SK-N-SH (cell line): Measurements from ENCODE around the gene CAPG. TPM values are rescaled to one million over a fixed set of nuclear protein-coding genes. Genes with fewer than 3 reads are reported as not detected.

ENCODE experiments used
- CTCF ChIA-PET: fragments of 300-600, 350-600 bp; formaldehyde crosslinking; extraction: SDS; loops from one replicate; lab custom pipeline; 2021; lab: Yijun Ruan, JAX
- POLR2A ChIA-PET: fragments of 350-600 bp; sonication (Branson Sonifier 250); formaldehyde crosslinking; extraction: SDS; loops from one replicate; lab custom pipeline; 2020; ENCODE audit warnings: antibody characterized with exemption, inconsistent platforms; lab: Yijun Ruan, JAX
- DNase-seq: peaks from one replicate; pipeline ENCODE4 v3.0.0; 2012
- H2AFZ ChIP-seq: fragments of 200-600 bp; sonication (generic); 2 replicates; pipeline ENCODE4 v1.8.1; 2016; ENCODE audit warnings: antibody characterized with exemption, mild to moderate bottlenecking, low read depth
- H3F3A ChIP-seq: fragments of 200-600 bp; sonication (generic); replicated peaks from 2 replicates; pipeline ENCODE3; 2016; ENCODE audit warnings: antibody characterized with exemption, mild to moderate bottlenecking; ENCODE audit not compliant: insufficient read depth
- H3K27ac ChIP-seq, 2 experiments: fragments of 200-500 bp in 1 of 2; fragments of 200-600 bp in 1 of 2; sonication (Bioruptor generic) in 1 of 2; sonication (generic), shearing (Covaris generic) in 1 of 2; 2 replicates each; pipeline versions ENCODE4 v1.5.1 to v1.6.1; 2014 to 2016; ENCODE audit warnings: low read depth in 2 of 2, inconsistent platforms in 1 of 2, low read length in 1 of 2, mild to moderate bottlenecking in 1 of 2, mixed read lengths in 1 of 2
- H3K27me3 ChIP-seq: fragments of 200-600 bp; sonication (generic), shearing (Covaris generic); 2 replicates; pipeline ENCODE4 v1.6.1; 2016; ENCODE audit warnings: mixed run types; ENCODE audit not compliant: insufficient read depth
- H3K36me3 ChIP-seq, 2 experiments: fragments of 200-500 bp in 1 of 2; fragments of 200-600 bp in 1 of 2; sonication (Bioruptor generic) in 1 of 2; sonication (generic) in 1 of 2; replicated peaks in 1 of 2; 2 replicates each; pipeline versions ENCODE3 to v1.5.1; 2014 to 2016; ENCODE audit warnings: low read length in 1 of 2, mild to moderate bottlenecking in 1 of 2; ENCODE audit not compliant: insufficient read depth in 2 of 2, control insufficient read depth in 1 of 2
- H3K4me1 ChIP-seq, 2 experiments: fragments of 200-500 bp in 1 of 2; fragments of 200-600 bp in 1 of 2; sonication (Bioruptor generic) in 1 of 2; sonication (generic), shearing (Covaris generic) in 1 of 2; 2 replicates each; pipeline versions ENCODE4 v1.5.1 to v1.6.1; 2014 to 2016; ENCODE audit warnings: low read depth in 1 of 2, low read length in 1 of 2, mixed run types in 1 of 2; ENCODE audit not compliant: insufficient read depth in 2 of 2, control insufficient read depth in 1 of 2
- H3K4me2 ChIP-seq: fragments of 200-600 bp; sonication (generic), shearing (Covaris generic); 2 replicates; pipeline ENCODE4 v1.6.1; 2017; ENCODE audit warnings: mixed run types
- H3K4me3 ChIP-seq, 2 experiments: fragments of 200-500 bp in 1 of 2; fragments of 200-600 bp in 1 of 2; sonication (Bioruptor generic) in 1 of 2; sonication (generic), shearing (Covaris generic) in 1 of 2; 2 replicates each; pipeline versions ENCODE4 v1.5.1 to v1.8.1; 2014 to 2016; ENCODE audit warnings: low read depth in 2 of 2, inconsistent platforms in 1 of 2, low read length in 1 of 2, mild to moderate bottlenecking in 1 of 2, mixed read lengths in 1 of 2, moderate library complexity in 1 of 2
- H3K79me2 ChIP-seq: fragments of 200-600 bp; sonication (generic); 2 replicates; pipeline ENCODE4 v1.8.1; 2017; ENCODE audit warnings: mild to moderate bottlenecking; ENCODE audit not compliant: insufficient read depth
- H3K9ac ChIP-seq: fragments of 200-600 bp; sonication (generic); 2 replicates; pipeline ENCODE4 v1.6.1; 2017; ENCODE audit warnings: mixed run types
- H3K9me2 ChIP-seq: fragments of 200-600 bp; sonication (generic); 2 replicates; pipeline ENCODE4 v1.6.1; 2017; ENCODE audit warnings: mixed run types
- H3K9me3 ChIP-seq: fragments of 200-600 bp; sonication (generic); 2 replicates; pipeline ENCODE4 v1.6.1; 2017; ENCODE audit warnings: mixed run types, mild to moderate bottlenecking, moderate library complexity
- H4K20me1 ChIP-seq: fragments of 200-600 bp; sonication (generic); 2 replicates; pipeline ENCODE4 v1.6.1; 2017; ENCODE audit warnings: mild to moderate bottlenecking, mixed run types; ENCODE audit not compliant: insufficient read depth
- CHD2 ChIP-seq: fragments of 150-350 bp; IDR thresholded peaks from 2 replicates; pipeline ENCODE4 v1.6.1; 2018; ENCODE audit warnings: low read length; ENCODE audit not compliant: partially characterized antibody
- ELF1 ChIP-seq: IDR thresholded peaks from 2 replicates; pipeline ENCODE4 v1.4.0; 2012
- GABPA ChIP-seq: IDR thresholded peaks from 2 replicates; pipeline ENCODE4 v1.4.0; 2012; ENCODE audit warnings: low read depth, mild to moderate bottlenecking
- JUND ChIP-seq: IDR thresholded peaks from 2 replicates; pipeline ENCODE4 v1.4.0; 2012
- MEF2A ChIP-seq: IDR thresholded peaks from 2 replicates; pipeline ENCODE4 v1.4.0; 2012; ENCODE audit warnings: low read depth, borderline replicate concordance
- PBX3 ChIP-seq: IDR thresholded peaks from 2 replicates; pipeline ENCODE4; 2012
- POLR2AphosphoS5 ChIP-seq: IDR thresholded peaks from 2 replicates; pipeline ENCODE4 v1.6.1; 2012; ENCODE audit warnings: low read depth, low read length
- RAD21 ChIP-seq: IDR thresholded peaks from 2 replicates; pipeline ENCODE4 v1.6.1; 2012; ENCODE audit warnings: mild to moderate bottlenecking, low read length
- RCOR1 ChIP-seq: fragments of 150-350 bp; IDR thresholded peaks from 2 replicates; pipeline ENCODE4 v1.6.1; 2017; ENCODE audit warnings: antibody characterized with exemption, low read length
- REST ChIP-seq: IDR thresholded peaks from 2 replicates; pipeline ENCODE4 v1.6.1; 2012; ENCODE audit warnings: mild to moderate bottlenecking, low read depth, low read length, moderate library complexity
- SIN3A ChIP-seq: IDR thresholded peaks from 2 replicates; pipeline ENCODE4 v1.6.1; 2012; ENCODE audit warnings: low read depth, mild to moderate bottlenecking, low read length, moderate library complexity, borderline replicate concordance
- WGBS: methylation state at CpG from one replicate; pipeline ENCODE4 v1.1.6; 2017; ENCODE audit warnings: low lambda C conversion rate; 5-methylcytosine and 5-hydroxymethylcytosine counted together
- polyA plus RNA-seq, 3 experiments: library from polyadenylated mRNA; depleted of rRNA; stranded (reverse); fragments of >200 nt; gene quantifications; 2 replicates each; pipeline ENCODE4 v1.2.3, GENCODE V29; 2012

CAPG gene
- polyA plus RNA-seq, 1 of the 3 experiments (the other 2 are of a cell fraction) = 1.2 TPM

GRCh38 chr2:85422072-85422457 lies 11.9 kb upstream of the CAPG start:
- Histone ChIP-seq H4K20me1 (no peaks in the 10 kb centered on the region), H3K9ac (no peak overlapping the region), H3K9me3 (no peaks in the 10 kb centered on the region), H3K36me3 (no peaks in the 10 kb centered on the region), H3K4me2 (no peak overlapping the region), H3F3A (no peaks in the 10 kb centered on the region), H3K4me3 (no peak overlapping the region), H3K27ac (no peak overlapping the region), H3K9me2 (no peaks in the 10 kb centered on the region), H3K27me3 (no peaks in the 10 kb centered on the region), H2AFZ (no peak overlapping the region), H3K4me1 (peaks cover 9 to 23% of the 10 kb centered on the region in 2 experiments; a peak in 1 of 4 replicates)
- POLR2A ChIA-PET = interaction anchor here (1.5 to 4.5 kb wide), 4 partner anchors 15 to 126 kb away, joined by 6 to 106 read pairs (median 50); partner anchors contain the start of gene MAT2A
- DNase-seq = no peak
- WGBS = 72% methylated on average over 2 of the region's 2 CpGs
- CTCF ChIA-PET = interaction anchor here (0.6 to 8.0 kb wide), 5 partner anchors 12 to 131 kb away, joined by 3 to 364 read pairs (median 15); partner anchors contain the start of genes GGCX and MAT2A
- TF ChIP-seq POLR2AphosphoS5 (no peak), GABPA (no peak), MEF2A (no peak)
- TF ChIP-seq, all 33 proteins: peak for 0
- H3K79me2 ChIP-seq = peaks cover 8% of the 10 kb centered on the region; the same call in 1 of the 2 replicates

- Histone ChIP-seq H2AFZ (peak overlapping the region; percentile 67; the same call in 1 of the 2 replicates), H3K9me3 (no peaks in the 10 kb centered on the region), H3K9ac (no peak overlapping the region), H3F3A (no peaks in the 10 kb centered on the region), H3K79me2 (peaks cover 8% of the 10 kb centered on the region; the same call in 1 of the 2 replicates), H3K36me3 (no peaks in the 10 kb centered on the region), H4K20me1 (no peaks in the 10 kb centered on the region), H3K4me3 (no peak overlapping the region), H3K27ac (peak overlapping the region in 1 of 2 experiments; percentile 60; a peak in 2 of 4 replicates), H3K27me3 (no peaks in the 10 kb centered on the region), H3K9me2 (no peaks in the 10 kb centered on the region), H3K4me2 (no peak overlapping the region; the same call in 1 of the 2 replicates), H3K4me1 (peaks cover 9 to 23% of the 10 kb centered on the region in 2 experiments; a peak in 1 of 4 replicates)
- CTCF ChIA-PET = interaction anchor here (0.6 to 8.0 kb wide), 24 partner anchors 8 to 286 kb away, joined by 3 to 364 read pairs (median 5); partner anchors contain the start of genes GGCX, MAT2A and VAMP5
- no peak for DNase-seq
- 70% methylated on average over 13 of the region's 13 CpGs for WGBS
- POLR2A ChIA-PET = interaction anchor here (0.7 to 4.5 kb wide), 7 partner anchors 12 to 174 kb away, joined by 3 to 106 read pairs (median 6); partner anchors contain the start of genes MAT2A and RNF181
- no peak for TF ChIP-seq PBX3
- TF ChIP-seq ELF1 = no peak
- TF ChIP-seq JUND = no peak
- no peak for TF ChIP-seq CHD2
- no peak for TF ChIP-seq SIN3A
- no peak for TF ChIP-seq REST
- TF ChIP-seq RCOR1 = no peak
- TF ChIP-seq RAD21 = no peak
Measured at GRCh38 chr2:85421260-85422071, 11.3 kb upstream of the CAPG start.
